ENCODE data around the gene MCTP1. TPM values are rescaled to one million over a fixed set of nuclear protein-coding genes. Genes with fewer than 3 reads are reported as not detected.

MCTP1 gene
- polyA plus RNA-seq, 1 donor from 2014 or later, result 1.9 TPM

DNA sequence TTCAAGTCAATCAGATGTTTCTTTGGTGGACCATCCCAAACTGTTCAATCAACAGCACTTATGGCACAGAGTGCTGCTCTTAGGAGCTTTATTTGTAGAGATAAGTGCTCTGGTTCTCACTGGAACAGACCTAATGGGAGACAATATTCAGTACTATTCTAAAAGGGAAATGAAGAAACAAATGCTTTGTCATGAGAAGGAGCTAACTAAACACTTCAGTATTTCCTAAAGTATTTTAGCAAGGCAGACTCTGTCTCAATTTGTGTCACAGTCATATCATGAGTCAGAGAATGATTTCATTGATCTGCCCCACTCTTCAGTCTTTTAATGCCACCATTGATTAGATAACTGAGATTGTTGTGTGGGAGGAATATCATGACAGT, 491.1 kb downstream of the MCTP1 start:
- TF ChIP-seq, protein P1, sequence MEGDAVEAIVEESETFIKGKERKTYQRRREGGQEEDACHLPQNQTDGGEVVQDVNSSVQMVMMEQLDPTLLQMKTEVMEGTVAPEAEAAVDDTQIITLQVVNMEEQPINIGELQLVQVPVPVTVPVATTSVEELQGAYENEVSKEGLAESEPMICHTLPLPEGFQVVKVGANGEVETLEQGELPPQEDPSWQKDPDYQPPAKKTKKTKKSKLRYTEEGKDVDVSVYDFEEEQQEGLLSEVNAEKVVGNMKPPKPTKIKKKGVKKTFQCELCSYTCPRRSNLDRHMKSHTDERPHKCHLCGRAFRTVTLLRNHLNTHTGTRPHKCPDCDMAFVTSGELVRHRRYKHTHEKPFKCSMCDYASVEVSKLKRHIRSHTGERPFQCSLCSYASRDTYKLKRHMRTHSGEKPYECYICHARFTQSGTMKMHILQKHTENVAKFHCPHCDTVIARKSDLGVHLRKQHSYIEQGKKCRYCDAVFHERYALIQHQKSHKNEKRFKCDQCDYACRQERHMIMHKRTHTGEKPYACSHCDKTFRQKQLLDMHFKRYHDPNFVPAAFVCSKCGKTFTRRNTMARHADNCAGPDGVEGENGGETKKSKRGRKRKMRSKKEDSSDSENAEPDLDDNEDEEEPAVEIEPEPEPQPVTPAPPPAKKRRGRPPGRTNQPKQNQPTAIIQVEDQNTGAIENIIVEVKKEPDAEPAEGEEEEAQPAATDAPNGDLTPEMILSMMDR (IDR thresholded peaks at IDR 0.05; ENCODE audit: poor library complexity, severe bottlenecking), result no peak
- no peak for TF ChIP-seq SMC3 (conservative IDR thresholded peaks at IDR 0.05; ENCODE audit: poor library complexity)
- TF ChIP-seq EP300 (conservative IDR thresholded peaks at IDR 0.05; ENCODE audit: poor library complexity, severe bottlenecking), result no peak
- Histone ChIP-seq H3K27ac (ENCODE audit: low read length) (no peak overlapping the region), H3K9me2 (ENCODE audit: insufficient read depth, low read length) (no peaks in the 10 kb centered on the region), H2AFZ (ENCODE audit: low read depth, low read length) (no peak overlapping the region), H4K20me1 (ENCODE audit: insufficient read depth) (no peaks in the 10 kb centered on the region), H3K9ac (ENCODE audit: low read length) (no peak overlapping the region), H3K79me2 (replicated peaks; ENCODE audit: insufficient read depth, low read length) (no peaks in the 10 kb centered on the region), H3K27me3 (ENCODE audit: insufficient read depth, low read depth, low read length) (peaks cover 94% of the 10 kb centered on the region), H3K36me3 (ENCODE audit: insufficient read depth, low read length) (no peaks in the 10 kb centered on the region), H3K4me2 (ENCODE audit: low read length) (no peak overlapping the region), H3K9me3 (ENCODE audit: low read length) (no peaks in the 10 kb centered on the region), H3K4me3 (ENCODE audit: low read length) (no peak overlapping the region), H3F3A (ENCODE audit: insufficient read depth, low read length, poor library complexity, severe bottlenecking) (no peaks in the 10 kb centered on the region)

DNA sequence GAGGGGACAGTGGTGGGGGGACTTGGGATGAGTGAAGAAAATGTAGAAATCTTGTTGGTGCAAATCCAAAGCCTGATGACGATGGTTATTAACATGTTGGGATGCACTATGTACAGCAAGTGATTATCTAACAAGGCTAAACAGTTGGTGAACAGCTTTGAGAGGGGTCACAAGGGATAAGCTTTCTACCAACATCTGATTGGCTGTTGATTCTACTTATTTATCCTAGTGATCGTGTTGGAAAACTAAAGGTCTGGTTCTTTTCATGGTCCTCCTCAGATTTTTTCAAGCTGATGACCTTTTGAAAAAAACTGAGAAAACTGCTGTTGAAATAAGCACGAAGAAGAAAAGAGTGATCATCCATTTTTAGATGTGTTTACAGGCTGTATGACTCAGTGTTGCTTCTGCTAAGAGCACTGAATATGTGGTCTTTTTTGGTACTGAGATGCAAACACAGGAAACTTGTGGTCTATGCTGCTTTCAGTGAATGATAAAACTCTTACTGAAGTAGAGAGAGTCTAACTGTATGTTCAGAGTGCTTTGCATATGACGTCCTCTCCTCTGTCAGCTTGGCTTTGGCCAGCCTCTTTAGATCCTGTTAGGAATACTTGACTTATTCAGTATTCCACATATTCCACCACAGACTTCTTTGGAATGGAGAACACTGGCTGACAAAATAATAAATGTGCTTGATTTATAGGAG, 491.6 kb downstream of the MCTP1 start:
- Histone ChIP-seq H3K27ac (ENCODE audit: low read length) (no peak overlapping the region), H4K20me1 (ENCODE audit: insufficient read depth) (no peaks in the 10 kb centered on the region), H2AFZ (ENCODE audit: low read depth, low read length) (no peak overlapping the region), H3K27me3 (ENCODE audit: insufficient read depth, low read depth, low read length) (peaks cover 94% of the 10 kb centered on the region), H3K9me3 (ENCODE audit: low read length) (no peaks in the 10 kb centered on the region), H3K79me2 (replicated peaks; ENCODE audit: insufficient read depth, low read length) (no peaks in the 10 kb centered on the region), H3K4me2 (ENCODE audit: low read length) (no peak overlapping the region), H3K36me3 (ENCODE audit: insufficient read depth, low read length) (no peaks in the 10 kb centered on the region), H3K4me3 (ENCODE audit: low read length) (no peak overlapping the region), H3K9me2 (ENCODE audit: insufficient read depth, low read length) (no peaks in the 10 kb centered on the region), H3F3A (ENCODE audit: insufficient read depth, low read length, poor library complexity, severe bottlenecking) (no peaks in the 10 kb centered on the region), H3K9ac (ENCODE audit: low read length) (no peak overlapping the region)
- TF ChIP-seq MXI1 (conservative IDR thresholded peaks at IDR 0.05; ENCODE audit: poor library complexity, severe bottlenecking) (no peak), EP300 (conservative IDR thresholded peaks at IDR 0.05; ENCODE audit: poor library complexity, severe bottlenecking) (no peak), RAD21 (conservative IDR thresholded peaks at IDR 0.05) (no peak), EZH2 (IDR thresholded peaks at IDR 0.05; ENCODE audit: borderline replicate concordance, insufficient read depth, low read length, poor library complexity, severe bottlenecking) (no peak), TAF1 (IDR thresholded peaks at IDR 0.05; ENCODE audit: low read depth) (no peak), SMC3 (conservative IDR thresholded peaks at IDR 0.05; ENCODE audit: poor library complexity) (no peak), POLR2AphosphoS5 (IDR thresholded peaks at IDR 0.05) (no peak)
- TF ChIP-seq, protein P1 (IDR thresholded peaks at IDR 0.05; ENCODE audit: poor library complexity, severe bottlenecking), result no peak
- TF ChIP-seq, protein P2, sequence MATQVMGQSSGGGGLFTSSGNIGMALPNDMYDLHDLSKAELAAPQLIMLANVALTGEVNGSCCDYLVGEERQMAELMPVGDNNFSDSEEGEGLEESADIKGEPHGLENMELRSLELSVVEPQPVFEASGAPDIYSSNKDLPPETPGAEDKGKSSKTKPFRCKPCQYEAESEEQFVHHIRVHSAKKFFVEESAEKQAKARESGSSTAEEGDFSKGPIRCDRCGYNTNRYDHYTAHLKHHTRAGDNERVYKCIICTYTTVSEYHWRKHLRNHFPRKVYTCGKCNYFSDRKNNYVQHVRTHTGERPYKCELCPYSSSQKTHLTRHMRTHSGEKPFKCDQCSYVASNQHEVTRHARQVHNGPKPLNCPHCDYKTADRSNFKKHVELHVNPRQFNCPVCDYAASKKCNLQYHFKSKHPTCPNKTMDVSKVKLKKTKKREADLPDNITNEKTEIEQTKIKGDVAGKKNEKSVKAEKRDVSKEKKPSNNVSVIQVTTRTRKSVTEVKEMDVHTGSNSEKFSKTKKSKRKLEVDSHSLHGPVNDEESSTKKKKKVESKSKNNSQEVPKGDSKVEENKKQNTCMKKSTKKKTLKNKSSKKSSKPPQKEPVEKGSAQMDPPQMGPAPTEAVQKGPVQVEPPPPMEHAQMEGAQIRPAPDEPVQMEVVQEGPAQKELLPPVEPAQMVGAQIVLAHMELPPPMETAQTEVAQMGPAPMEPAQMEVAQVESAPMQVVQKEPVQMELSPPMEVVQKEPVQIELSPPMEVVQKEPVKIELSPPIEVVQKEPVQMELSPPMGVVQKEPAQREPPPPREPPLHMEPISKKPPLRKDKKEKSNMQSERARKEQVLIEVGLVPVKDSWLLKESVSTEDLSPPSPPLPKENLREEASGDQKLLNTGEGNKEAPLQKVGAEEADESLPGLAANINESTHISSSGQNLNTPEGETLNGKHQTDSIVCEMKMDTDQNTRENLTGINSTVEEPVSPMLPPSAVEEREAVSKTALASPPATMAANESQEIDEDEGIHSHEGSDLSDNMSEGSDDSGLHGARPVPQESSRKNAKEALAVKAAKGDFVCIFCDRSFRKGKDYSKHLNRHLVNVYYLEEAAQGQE (IDR thresholded peaks at IDR 0.05; ENCODE audit: borderline replicate concordance), result no peak

Data from neural cell (in vitro differentiated cells).